Ishikawa (cell line): ENCODE data around the gene ZCCHC12.

ENCODE experiments used
- EP300 ChIP-seq: IDR thresholded peaks from 2 replicates; pipeline ENCODE4 v1.6.1; 2012; ENCODE audit warnings: borderline replicate concordance
- MAX ChIP-seq: IDR thresholded peaks from 2 replicates; pipeline ENCODE4 v1.6.1; 2012
- TCF12 ChIP-seq: IDR thresholded peaks from 2 replicates; pipeline ENCODE4 v1.6.1; 2012; ENCODE audit warnings: low read depth
- TEAD4 ChIP-seq: IDR thresholded peaks from 2 replicates; pipeline ENCODE4 v1.6.1; 2012
- YY1 ChIP-seq: IDR thresholded peaks from 2 replicates; pipeline ENCODE4 v1.6.1; 2012; ENCODE audit warnings: low read depth

GRCh38 chrX:118872102-118872566 is 48.5 kb downstream of the ZCCHC12 start:
- no peak for TF ChIP-seq TEAD4
- TF ChIP-seq TCF12 = no peak
- no peak for TF ChIP-seq YY1
- no peak for TF ChIP-seq EP300
- TF ChIP-seq MAX = no peak
